GM12892 (cell line): ENCODE results near the gene SREBF1.

Experiments
- POLR2A ChIP-seq: IDR thresholded peaks from 2 replicates; pipeline ENCODE4 v1.6.1; 2011; ENCODE audit warnings: low read depth, low read length, control low read depth
- POLR2AphosphoS5 ChIP-seq: IDR thresholded peaks from 2 replicates; pipeline ENCODE4 v1.6.1; 2011; ENCODE audit warnings: low read depth, low read length, control low read depth
- TAF1 ChIP-seq: IDR thresholded peaks from 2 replicates; pipeline ENCODE4 v1.6.1; 2011; ENCODE audit warnings: low read depth, mild to moderate bottlenecking, control low read depth, low read length, borderline replicate concordance

DNA sequence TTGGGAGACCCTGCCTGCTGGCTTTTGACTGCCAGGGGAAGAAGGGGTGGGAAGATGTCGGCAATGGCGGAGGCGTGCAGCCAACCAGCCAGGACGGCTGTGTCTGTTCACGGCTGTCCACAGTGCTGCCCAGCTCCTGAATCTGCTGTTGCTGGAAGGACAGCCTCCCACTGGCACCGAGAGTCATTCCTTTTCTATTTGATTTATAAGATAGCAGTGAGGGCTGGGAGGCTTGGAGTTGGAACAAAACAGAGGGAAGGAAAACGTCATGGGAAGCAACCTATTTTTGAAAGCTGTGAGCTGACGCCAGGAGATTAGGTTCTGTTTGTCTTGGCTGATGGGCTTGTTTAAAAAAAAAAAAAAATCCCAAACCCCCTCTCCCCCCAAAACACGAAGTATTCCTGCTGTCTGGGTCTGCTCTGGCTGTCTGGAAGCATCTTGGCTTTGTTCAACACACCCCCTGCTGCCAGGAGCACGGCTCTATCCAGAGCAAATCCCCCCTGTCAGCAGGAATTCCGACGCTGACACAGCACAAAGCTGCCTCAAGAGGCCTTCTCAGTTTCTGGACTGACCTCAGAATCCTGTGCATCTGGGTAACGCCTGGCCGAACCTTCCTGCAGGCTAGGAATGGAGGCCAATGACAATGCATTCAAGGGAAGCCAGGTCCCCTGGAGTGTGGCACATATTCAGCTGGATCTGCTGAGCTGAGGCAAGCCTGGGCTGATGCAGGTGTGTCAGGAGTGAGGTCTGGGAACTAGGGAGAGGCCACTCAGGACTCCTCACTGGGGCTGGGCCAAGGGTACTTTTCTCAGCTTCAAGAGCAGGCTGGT lies 41.0 kb upstream of the SREBF1 start:
- TF ChIP-seq POLR2AphosphoS5: no peak
- no peak for TF ChIP-seq TAF1
- no peak for TF ChIP-seq POLR2A
